Smooth muscle cell (in vitro differentiated cells): ENCODE data around the gene CEACAM5. TPM values are rescaled to one million over a fixed set of nuclear protein-coding genes. Genes with fewer than 3 reads are reported as not detected.
"Not testable (repeated sequence)": the region's sequence is repeated elsewhere in the genome, so short reads cannot be mapped to it uniquely, and the experiment has no call there.

Source experiments
- DNase-seq: peaks from one replicate; lab custom pipeline; 2025; ENCODE audit not compliant: unreplicated experiment; lab: John Stamatoyannopoulos, UW
- H2AFZ ChIP-seq: fragments of 200-600 bp; sonication (generic); 2 replicates; pipeline ENCODE4 v1.6.0; 2016; ENCODE audit warnings: antibody characterized with exemption, low read depth, mild to moderate bottlenecking
- H3F3A ChIP-seq: fragments of 200-600 bp; sonication (generic); 2 replicates; pipeline ENCODE4 v1.6.0; 2017; ENCODE audit warnings: antibody characterized with exemption, low read depth
- H3K27ac ChIP-seq: fragments of 200-600 bp; sonication (generic); 2 replicates; pipeline ENCODE4 v1.5.1; 2016; ENCODE audit warnings: low read depth, mild to moderate bottlenecking
- H3K27me3 ChIP-seq: fragments of 200-600 bp; sonication (generic); 2 replicates; pipeline ENCODE4 v1.6.1; 2016; ENCODE audit warnings: low read depth, mild to moderate bottlenecking
- H3K36me3 ChIP-seq: fragments of 200-600 bp; sonication (generic); 2 replicates; pipeline ENCODE4 v1.5.1; 2016; ENCODE audit warnings: low read depth
- H3K4me1 ChIP-seq: fragments of 200-600 bp; sonication (generic); 2 replicates; pipeline ENCODE4 v1.5.1; 2016; ENCODE audit warnings: low read depth
- H3K4me2 ChIP-seq: fragments of 200-600 bp; sonication (generic); 2 replicates; pipeline ENCODE4 v1.6.0; 2016; ENCODE audit warnings: mild to moderate bottlenecking
- H3K4me3 ChIP-seq: fragments of 200-600 bp; sonication (generic); 2 replicates; pipeline ENCODE4 v1.5.1; 2016; ENCODE audit warnings: mild to moderate bottlenecking
- H3K79me2 ChIP-seq: fragments of 200-600 bp; sonication (generic); 2 replicates; pipeline ENCODE4 v1.6.0; 2016; ENCODE audit warnings: low read depth, mild to moderate bottlenecking
- H3K9ac ChIP-seq: fragments of 200-600 bp; sonication (generic); 2 replicates; pipeline ENCODE4 v1.6.0; 2016; ENCODE audit warnings: low read depth
- H3K9me3 ChIP-seq: fragments of 200-600 bp; sonication (generic); replicated peaks from 2 replicates; pipeline ENCODE4 v1.5.1; 2016; ENCODE audit warnings: low read depth
- H4K20me1 ChIP-seq: fragments of 200-600 bp; sonication (generic); 2 replicates; pipeline ENCODE4 v1.6.0; 2016; ENCODE audit warnings: low read depth
- CTCF ChIP-seq: fragments of 200-600 bp; sonication (generic); IDR thresholded peaks from 2 replicates; pipeline ENCODE4 v1.5.1; 2017; ENCODE audit warnings: borderline replicate concordance, mild to moderate bottlenecking, antibody characterized with exemption; ENCODE audit not compliant: insufficient read depth, poor library complexity, severe bottlenecking
- WGBS: methylation state at CpG from one replicate; pipeline ENCODE4 v1.1.7; 2016; ENCODE audit warnings: low lambda C conversion rate; 5-methylcytosine and 5-hydroxymethylcytosine counted together
- polyA plus RNA-seq: library from polyadenylated mRNA; unstranded; fragments of >200 nt; fragmentation: Nextera tagmentation; extraction: Ambion mirVana; gene quantifications from 2 replicates; pipeline ENCODE4 v1.2.1, GENCODE V29; 2016
- total RNA-seq: library from RNA; depleted of rRNA; stranded (reverse); fragments of >200 nt; gene quantifications from 2 replicates; pipeline ENCODE4 v1.2.3, GENCODE V29; 2014

Gene CEACAM5
- total and polyA plus RNA-seq, 2 experiments from 2014 or later = not detected

- Histone ChIP-seq H3K27ac (no peak overlapping the region), H3K9ac (no peak overlapping the region), H3K4me1 (no peaks in the 10 kb centered on the region), H3K4me2 (no peak overlapping the region), H3K36me3 (no peaks in the 10 kb centered on the region), H3K9me3 (no peaks in the 10 kb centered on the region), H4K20me1 (no peaks in the 10 kb centered on the region), H3K4me3 (no peak overlapping the region), H3F3A (no peaks in the 10 kb centered on the region), H2AFZ (no peak overlapping the region), H3K79me2 (no peaks in the 10 kb centered on the region), H3K27me3 (no peaks in the 10 kb centered on the region)
- TF ChIP-seq CTCF = peak; percentile 32
- 14% methylated on average over 4 of the region's 4 CpGs for WGBS
- DNase-seq = no peak
These were observed 45.6 kb downstream of the CEACAM5 start for GRCh38 chr19:41753936-41754529.

GRCh38 chr19:41755328-41755913 is 47.0 kb downstream of the CEACAM5 start, which contains the start of gene CEACAM6:
CEACAM6 (plus strand) TSS chr19:41755530; CDS start chr19:41755639, 109 bp downstream.
- 66% methylated on average over 3 of the region's 3 CpGs for WGBS
- no peaks in the 10 kb centered on the region for H3K27me3 ChIP-seq
- no peaks in the 10 kb centered on the region for H3K79me2 ChIP-seq
- TF ChIP-seq CTCF = no peak
- H3K4me1 ChIP-seq = no peaks in the 10 kb centered on the region
- no peak within 1 kb of the TSS for H2AFZ ChIP-seq
- H3F3A ChIP-seq = no peaks in the 10 kb centered on the region
- DNase-seq = no peak
- no peak within 1 kb of the TSS for H3K27ac ChIP-seq
- H3K4me3 ChIP-seq = no peak within 1 kb of the TSS
- H4K20me1 ChIP-seq = no peaks in the 10 kb centered on the region
- H3K9me3 ChIP-seq = no peaks in the 10 kb centered on the region
- no peak within 1 kb of the TSS for H3K9ac ChIP-seq
- no peak within 1 kb of the TSS for H3K4me2 ChIP-seq
- H3K36me3 ChIP-seq = no peaks in the 10 kb centered on the region

GRCh38 chr19:41758846-41759245 is 50.4 kb downstream of the CEACAM5 start:
- TF ChIP-seq CTCF = no peak
- Histone ChIP-seq H3K79me2 (no peaks in the 10 kb centered on the region), H3K27ac (no peak overlapping the region), H4K20me1 (no peaks in the 10 kb centered on the region), H3K27me3 (no peaks in the 10 kb centered on the region), H3K36me3 (no peaks in the 10 kb centered on the region), H3K4me2 (no peak overlapping the region), H3F3A (no peaks in the 10 kb centered on the region), H3K9me3 (no peaks in the 10 kb centered on the region), H3K9ac (no peak overlapping the region), H3K4me3 (no peak overlapping the region), H2AFZ (no peak overlapping the region), H3K4me1 (no peaks in the 10 kb centered on the region)
- DNase-seq = no peak
- WGBS = 63% methylated on average over 9 of the region's 9 CpGs

- Histone ChIP-seq H3K4me1 (no peaks in the 10 kb centered on the region), H3K4me2 (no peak overlapping the region), H3F3A (no peaks in the 10 kb centered on the region), H3K36me3 (no peaks in the 10 kb centered on the region), H3K9ac (no peak overlapping the region), H3K4me3 (no peak overlapping the region), H4K20me1 (no peaks in the 10 kb centered on the region), H3K79me2 (no peaks in the 10 kb centered on the region), H3K27ac (no peak overlapping the region), H3K9me3 (no peaks in the 10 kb centered on the region), H3K27me3 (no peaks in the 10 kb centered on the region), H2AFZ (no peak overlapping the region)
- WGBS = 75% methylated on average over 2 of the region's 2 CpGs
- no peak for TF ChIP-seq CTCF
- no peak for DNase-seq
These were observed 58.7 kb downstream of the CEACAM5 start for GRCh38 chr19:41767115-41767514.

GRCh38 chr19:41768105-41768504 is 59.7 kb downstream of the CEACAM5 start:
- not testable (repeated sequence) for H3K4me1 ChIP-seq, H3K79me2 ChIP-seq, H4K20me1 ChIP-seq, H3K4me2 ChIP-seq, H2AFZ ChIP-seq, H3K27ac ChIP-seq, H3K9me3 ChIP-seq, H3K36me3 ChIP-seq, H3K27me3 ChIP-seq, H3F3A ChIP-seq, H3K9ac ChIP-seq, H3K4me3 ChIP-seq, DNase-seq
- WGBS = 73% methylated on average over 5 of the region's 5 CpGs
